ENCODE results near the gene NCCRP1.
A peak's percentile ranks its signal among the peaks of the same experiment; 100 is the strongest.

The NCCRP1 gene

DNA sequence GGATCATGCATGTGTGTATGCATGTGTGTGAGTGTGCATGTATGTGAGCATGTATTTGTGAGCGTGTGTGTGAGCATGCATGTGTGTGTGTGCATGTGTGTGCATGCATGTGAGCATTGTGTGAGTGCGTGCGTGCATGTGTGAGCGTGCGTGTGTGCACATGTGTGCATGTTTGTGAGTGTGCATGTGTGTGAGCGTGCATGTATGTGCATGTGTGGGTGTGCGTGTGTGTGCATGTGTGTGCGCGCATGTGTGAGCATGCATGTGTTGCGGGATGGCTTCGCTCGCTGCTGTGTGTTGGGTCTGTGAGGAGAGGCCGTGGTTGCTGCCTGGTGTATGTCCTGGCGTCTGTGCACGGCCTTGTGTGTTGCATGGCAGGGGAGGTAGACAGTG, 38.8 kb upstream of the NCCRP1 start:
- no peak for ATAC-seq (replicated peaks)
- Mint-ChIP-seq H3K27me3 (no peaks in the 10 kb centered on the region), H3K36me3 (ENCODE audit: insufficient read depth) (peaks cover 6% of the 10 kb centered on the region), H3K9me3 (no peaks in the 10 kb centered on the region), H3K4me3 (no peak overlapping the region), H3K27ac (peak overlapping the region in 1 of 2 donors; percentile 68), H3K4me1 (ENCODE audit: low read depth in 2 of 2) (peaks cover 34 to 41% of the 10 kb centered on the region in 2 donors)
- no peak for DNase-seq

DNA sequence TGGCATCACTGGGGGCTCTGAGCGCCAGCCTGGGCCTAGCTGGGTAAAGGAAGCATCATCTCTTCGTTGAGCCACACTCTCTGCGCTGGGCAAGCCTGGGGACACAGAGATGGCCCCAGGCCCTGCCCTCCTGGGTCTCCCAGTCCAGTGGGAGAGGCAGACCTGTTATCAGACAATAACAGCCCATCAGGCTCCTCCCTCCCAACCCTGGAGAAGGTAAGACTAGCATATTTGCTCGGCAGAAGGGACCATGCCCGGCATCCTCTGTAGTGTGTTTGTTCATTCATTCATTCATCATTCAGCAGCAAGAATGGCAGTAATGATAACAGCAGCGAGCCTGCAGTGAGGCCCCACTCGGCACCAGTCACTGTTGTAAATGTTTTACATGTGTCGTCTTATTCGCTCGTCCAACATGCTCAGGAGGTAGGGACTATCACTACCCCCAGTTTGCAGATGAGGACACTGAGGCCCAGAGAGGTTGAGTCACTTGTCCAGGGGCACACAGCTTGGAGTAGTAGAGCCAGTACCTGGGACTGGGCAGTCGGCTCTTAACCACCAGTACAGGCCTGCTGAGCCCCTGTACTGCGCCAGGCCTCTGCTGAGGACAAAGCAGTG, 38.0 kb upstream of the NCCRP1 start:
- Mint-ChIP-seq H3K4me3 (no peak overlapping the region), H3K9me3 (no peaks in the 10 kb centered on the region), H3K27me3 (no peaks in the 10 kb centered on the region), H3K4me1 (ENCODE audit: low read depth in 2 of 2) (peaks cover 34 to 41% of the 10 kb centered on the region in 2 donors), H3K36me3 (ENCODE audit: insufficient read depth) (peaks cover 6% of the 10 kb centered on the region), H3K27ac (peak overlapping the region in 1 of 2 donors; percentile 42)
- no peak for DNase-seq
- ATAC-seq (replicated peaks): no peak

DNA sequence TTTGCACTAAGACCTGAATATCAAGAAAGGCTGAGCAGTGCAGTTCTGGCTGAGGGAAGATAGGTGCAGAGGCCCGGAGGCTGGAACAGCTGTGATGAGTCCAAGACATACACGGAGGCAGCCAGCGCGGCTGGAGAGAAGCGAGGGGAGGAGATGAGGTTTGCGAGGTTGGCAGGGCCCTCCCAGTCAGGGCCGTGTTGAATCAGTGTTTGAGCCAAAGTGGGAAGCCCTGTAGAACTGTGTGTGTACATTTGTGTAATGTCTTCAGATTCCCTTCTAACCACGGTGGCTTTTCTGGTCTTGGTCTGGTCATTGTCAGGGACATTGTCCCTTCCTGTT, 36.3 kb upstream of the NCCRP1 start:
- peaks cover 28 to 34% of the 10 kb centered on the region in 2 donors for H3K4me1 Mint-ChIP-seq (ENCODE audit: low read depth in 2 of 2)
- peaks cover 9% of the 10 kb centered on the region for H3K36me3 Mint-ChIP-seq (ENCODE audit: insufficient read depth)
- H3K9me3 Mint-ChIP-seq: no peaks in the 10 kb centered on the region
- no peaks in the 10 kb centered on the region for H3K27me3 Mint-ChIP-seq
- no peak overlapping the region for H3K4me3 Mint-ChIP-seq
- peak overlapping the region; percentile 26 to 42 for H3K27ac Mint-ChIP-seq
- no peak for DNase-seq
- ATAC-seq (replicated peaks): no peak

DNA sequence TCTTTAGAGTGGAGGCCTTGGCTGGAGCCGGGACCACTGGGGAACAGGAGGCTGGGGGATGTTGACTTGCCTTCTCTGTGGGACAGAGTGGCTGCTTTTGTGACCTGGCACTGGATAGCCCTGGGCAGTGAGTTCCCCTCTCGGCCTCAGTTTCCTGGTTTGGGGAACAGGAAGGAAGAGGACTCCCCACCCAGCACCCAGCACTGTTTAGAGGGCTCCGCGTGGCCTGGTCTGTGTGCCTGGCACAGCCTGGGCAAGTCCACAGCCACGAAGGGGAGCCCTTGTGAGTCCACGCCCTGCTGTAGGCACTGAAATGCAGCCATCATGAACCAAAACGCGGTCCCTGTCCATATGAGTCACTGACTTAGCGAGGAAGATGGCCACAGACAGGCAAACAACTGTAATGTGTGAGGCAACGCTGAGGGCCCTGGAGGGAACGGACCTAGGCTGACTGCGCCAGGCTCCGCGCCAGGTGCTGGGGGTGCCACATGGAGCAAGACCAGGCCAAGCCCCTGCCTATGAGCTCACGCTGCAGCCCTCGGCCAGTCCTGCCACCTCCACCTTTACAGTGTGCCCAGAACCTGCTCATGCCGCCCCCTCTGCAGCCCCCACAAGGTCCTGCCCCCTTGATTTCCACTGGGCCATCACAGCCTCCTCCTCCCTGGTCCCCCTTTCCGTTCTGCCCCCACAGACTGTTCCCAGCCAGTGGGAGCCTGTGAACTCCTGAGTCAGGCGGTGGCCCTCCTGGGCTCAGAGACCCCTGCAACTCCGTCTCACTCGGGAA, 35.7 kb upstream of the NCCRP1 start:
- no peak for DNase-seq
- Mint-ChIP-seq H3K36me3 (ENCODE audit: insufficient read depth) (peaks cover 9% of the 10 kb centered on the region), H3K9me3 (no peaks in the 10 kb centered on the region), H3K27me3 (no peaks in the 10 kb centered on the region), H3K27ac (peak overlapping the region; percentile 26 to 42), H3K4me1 (ENCODE audit: low read depth in 2 of 2) (peaks cover 23 to 31% of the 10 kb centered on the region in 2 donors), H3K4me3 (no peak overlapping the region)
- ATAC-seq (replicated peaks): no peak

DNA sequence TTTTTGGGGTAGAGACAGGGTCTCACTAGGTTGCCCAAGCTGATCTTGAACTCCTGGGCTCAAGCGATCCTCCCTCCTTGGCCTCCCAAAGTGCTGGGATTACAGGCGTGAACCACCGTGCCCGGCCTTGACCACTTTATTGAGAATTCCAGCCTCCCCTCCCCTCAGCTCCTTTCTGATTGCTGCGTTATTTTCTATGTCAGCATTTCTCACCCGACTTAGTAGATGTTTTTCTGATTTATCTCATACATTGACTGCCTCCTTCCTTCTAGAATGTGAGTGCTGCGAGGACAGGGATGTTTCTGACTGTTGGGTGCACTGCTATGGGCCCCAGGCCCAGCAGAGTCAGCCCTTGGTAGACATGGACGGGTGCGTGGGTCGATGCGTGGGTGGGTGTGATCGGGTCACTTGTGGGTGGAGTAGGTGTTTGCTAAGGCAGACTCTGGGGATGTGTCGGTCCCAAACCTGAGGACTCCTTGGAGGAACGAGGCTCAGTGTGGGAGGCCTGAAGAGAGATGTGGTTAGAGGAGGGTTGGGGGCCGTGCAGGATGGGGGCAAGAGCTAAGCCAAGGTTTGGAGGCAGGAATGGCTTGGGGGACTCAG, 34.2 kb upstream of the NCCRP1 start:
- Mint-ChIP-seq H3K27me3 (no peaks in the 10 kb centered on the region), H3K27ac (peak overlapping the region; percentile 57 to 58), H3K4me1 (ENCODE audit: low read depth in 2 of 2) (peaks cover 15 to 29% of the 10 kb centered on the region in 2 donors), H3K9me3 (no peaks in the 10 kb centered on the region), H3K36me3 (ENCODE audit: insufficient read depth) (peaks cover 9% of the 10 kb centered on the region), H3K4me3 (no peak overlapping the region)
- DNase-seq (no peak), ATAC-seq (replicated peaks) (no peak)

DNA sequence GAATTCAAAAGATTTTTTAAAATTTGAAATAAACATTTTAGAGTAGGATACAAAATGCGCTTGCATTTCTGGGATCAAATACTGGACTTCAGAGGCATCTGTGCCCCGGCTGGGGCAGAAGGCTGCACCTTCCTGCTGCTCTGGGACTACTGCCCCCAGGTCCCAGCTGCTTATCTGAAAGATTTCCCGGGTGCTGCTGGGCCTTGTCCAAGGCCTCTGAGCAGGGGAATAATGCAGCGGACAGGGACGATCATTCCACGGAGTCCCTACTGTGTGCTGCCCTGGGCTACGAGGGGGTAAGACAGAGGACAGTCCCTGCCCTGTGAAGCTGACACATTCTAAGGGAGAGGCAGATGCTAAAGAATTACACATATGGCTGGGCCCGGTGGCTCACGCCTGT, 33.1 kb upstream of the NCCRP1 start:
- ATAC-seq (replicated peaks): no peak
- Mint-ChIP-seq H3K27ac (no peak overlapping the region), H3K36me3 (ENCODE audit: insufficient read depth) (peaks cover 7% of the 10 kb centered on the region)

DNA sequence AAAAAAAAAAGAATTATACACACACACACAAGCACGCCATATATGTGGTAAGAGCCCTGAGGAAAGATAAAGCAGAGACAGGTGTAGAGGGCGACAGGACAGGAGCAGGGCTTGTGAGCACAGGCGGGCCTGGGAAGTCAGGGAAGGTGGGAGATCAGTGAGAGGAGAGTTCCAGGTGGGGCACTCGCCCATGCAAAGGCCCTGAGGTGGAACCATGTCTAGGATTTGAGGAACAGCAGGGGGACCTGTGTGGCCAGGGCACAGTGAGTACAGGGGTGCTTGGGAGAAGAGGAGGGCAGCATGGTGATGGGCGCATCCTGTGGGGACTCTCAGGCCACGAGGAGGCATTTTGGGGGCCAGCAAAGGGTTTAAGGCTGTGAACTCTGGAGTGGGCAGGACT, 32.5 kb upstream of the NCCRP1 start:
- ATAC-seq (replicated peaks) (no peak), DNase-seq (no peak)
- Mint-ChIP-seq H3K27ac (no peak overlapping the region), H3K4me1 (ENCODE audit: low read depth in 2 of 2) (peaks cover 14 to 17% of the 10 kb centered on the region in 2 donors), H3K9me3 (no peaks in the 10 kb centered on the region), H3K4me3 (no peak overlapping the region), H3K27me3 (no peaks in the 10 kb centered on the region), H3K36me3 (ENCODE audit: insufficient read depth) (peaks cover 9% of the 10 kb centered on the region)

More for the DNA sequence above, 33.1 kb upstream of the NCCRP1 start:
- no peak for DNase-seq
- Mint-ChIP-seq H3K27me3 (no peaks in the 10 kb centered on the region), H3K4me1 (ENCODE audit: low read depth in 2 of 2) (peaks cover 13 to 21% of the 10 kb centered on the region in 2 donors), H3K9me3 (no peaks in the 10 kb centered on the region), H3K4me3 (no peak overlapping the region)

DNA sequence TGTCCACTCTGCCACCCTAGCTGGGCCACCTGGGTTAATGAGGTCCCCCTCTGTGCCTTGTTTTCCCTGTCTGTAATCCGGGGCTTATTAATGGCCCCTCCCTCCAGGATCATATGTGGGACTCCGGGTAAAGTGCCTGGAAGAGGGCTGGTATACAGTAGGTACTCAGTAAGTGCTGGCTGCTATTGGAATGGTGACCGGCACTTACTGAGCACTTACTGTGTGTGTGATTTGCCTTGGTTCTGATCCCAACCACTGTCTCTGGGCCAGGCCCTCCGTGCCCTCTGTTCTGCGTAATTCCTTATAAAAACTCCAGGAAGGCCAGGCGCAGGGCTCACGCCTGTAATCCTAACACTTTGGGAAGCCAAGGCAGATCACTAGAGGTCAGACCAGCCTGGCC, 30.9 kb upstream of the NCCRP1 start:
- Mint-ChIP-seq H3K9me3 (no peaks in the 10 kb centered on the region), H3K4me3 (no peak overlapping the region), H3K36me3 (ENCODE audit: insufficient read depth) (peaks cover 6% of the 10 kb centered on the region), H3K27ac (no peak overlapping the region), H3K4me1 (ENCODE audit: low read depth in 2 of 2) (peaks cover 8% of the 10 kb centered on the region in 2 donors), H3K27me3 (no peaks in the 10 kb centered on the region)
- ATAC-seq (replicated peaks) (no peak), DNase-seq (no peak)

DNA sequence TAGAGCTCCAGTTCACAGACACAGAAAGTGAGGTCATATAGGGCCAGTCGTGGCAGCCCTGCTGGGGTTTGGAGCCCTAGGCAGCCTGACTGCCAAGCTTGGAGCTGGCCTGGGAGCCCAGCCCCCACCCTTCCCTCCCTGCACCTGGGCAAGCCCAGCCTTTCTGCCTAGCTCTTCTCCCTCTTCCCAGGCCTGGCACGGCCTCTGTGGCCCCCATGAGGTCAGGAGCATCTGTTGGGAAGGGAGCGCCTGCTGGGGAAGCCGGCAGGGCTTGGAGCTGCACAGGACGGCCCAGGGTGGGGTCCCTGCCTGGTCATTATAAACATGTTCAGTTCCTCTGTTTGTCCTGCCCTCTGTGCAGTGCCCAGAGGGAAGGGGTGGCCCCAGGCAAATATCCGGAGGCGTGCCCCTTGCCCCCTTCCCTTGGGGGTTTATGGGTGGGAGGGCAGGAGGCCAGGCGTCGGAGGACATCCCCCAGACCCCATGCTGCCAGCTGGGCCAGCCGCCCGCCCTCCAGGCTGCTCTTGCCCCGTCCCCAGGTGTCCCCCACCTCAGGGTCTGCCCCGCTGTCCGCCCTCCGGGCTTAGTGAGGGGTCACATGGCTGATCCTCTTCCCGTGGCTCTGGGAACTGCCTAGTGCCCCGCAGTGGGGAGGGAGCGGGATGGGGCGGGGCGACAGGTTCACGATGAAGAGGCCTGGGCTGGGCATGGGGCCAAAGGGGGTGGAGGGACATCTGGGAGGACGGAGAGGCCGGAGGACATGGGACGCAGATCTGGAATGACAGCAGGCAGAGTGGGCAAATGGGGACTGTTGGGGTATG, 30.0 kb upstream of the NCCRP1 start:
- Mint-ChIP-seq H3K4me3 (no peak overlapping the region), H3K9me3 (no peaks in the 10 kb centered on the region), H3K27me3 (no peaks in the 10 kb centered on the region), H3K36me3 (ENCODE audit: insufficient read depth) (peaks cover 6% of the 10 kb centered on the region), H3K4me1 (ENCODE audit: low read depth in 2 of 2) (peaks cover 8% of the 10 kb centered on the region in 2 donors), H3K27ac (peak overlapping the region in 1 of 2 donors; percentile 46)
- no peak for DNase-seq
- no peak for ATAC-seq (replicated peaks)

DNA sequence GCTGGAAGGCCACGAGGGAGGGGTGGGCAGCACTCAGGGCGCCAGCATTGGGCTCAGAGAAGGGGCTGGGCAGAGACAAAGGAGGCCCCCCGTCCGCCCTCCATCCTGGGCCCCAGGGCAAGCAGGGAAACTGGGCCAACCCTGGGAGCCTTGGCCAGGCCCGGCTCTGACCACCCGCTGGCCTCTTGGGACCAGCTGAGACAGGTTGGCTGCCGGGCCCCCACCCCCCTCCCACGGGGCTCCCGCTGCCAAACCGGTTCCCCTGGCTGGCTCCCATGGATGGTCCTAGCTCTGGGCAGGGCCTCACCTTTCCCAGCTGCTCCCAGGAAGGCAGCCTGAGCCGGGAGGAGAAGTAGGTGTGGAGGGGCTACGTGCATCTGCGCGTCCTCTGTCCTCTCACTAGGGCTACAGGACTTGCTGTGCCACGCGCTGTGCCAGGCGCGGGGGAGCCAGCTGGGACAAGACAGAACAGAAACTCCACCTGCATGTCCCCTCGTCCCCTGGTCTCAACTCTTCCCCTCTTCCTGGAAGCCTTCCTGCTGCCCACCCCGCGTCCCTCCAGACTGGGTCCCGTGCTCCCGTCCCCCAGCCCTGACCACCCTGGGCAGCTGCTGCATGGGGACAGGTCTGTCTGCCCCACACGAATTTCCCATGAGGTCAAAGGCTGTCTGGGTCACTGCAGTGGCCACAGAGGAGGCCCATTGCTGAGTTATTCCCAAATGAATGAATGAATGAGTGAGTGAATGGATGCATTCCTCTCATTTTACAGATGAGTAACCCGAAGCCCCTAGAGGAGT, 29.1 kb upstream of the NCCRP1 start:
- Mint-ChIP-seq H3K36me3 (ENCODE audit: insufficient read depth) (peaks cover 6% of the 10 kb centered on the region), H3K27me3 (no peaks in the 10 kb centered on the region), H3K4me3 (no peak overlapping the region), H3K27ac (peak overlapping the region; percentile 46 to 67), H3K4me1 (ENCODE audit: low read depth in 2 of 2) (peaks cover 5 to 6% of the 10 kb centered on the region in 2 donors), H3K9me3 (no peaks in the 10 kb centered on the region)
- no peak for DNase-seq
- ATAC-seq (replicated peaks): no peak

DNA sequence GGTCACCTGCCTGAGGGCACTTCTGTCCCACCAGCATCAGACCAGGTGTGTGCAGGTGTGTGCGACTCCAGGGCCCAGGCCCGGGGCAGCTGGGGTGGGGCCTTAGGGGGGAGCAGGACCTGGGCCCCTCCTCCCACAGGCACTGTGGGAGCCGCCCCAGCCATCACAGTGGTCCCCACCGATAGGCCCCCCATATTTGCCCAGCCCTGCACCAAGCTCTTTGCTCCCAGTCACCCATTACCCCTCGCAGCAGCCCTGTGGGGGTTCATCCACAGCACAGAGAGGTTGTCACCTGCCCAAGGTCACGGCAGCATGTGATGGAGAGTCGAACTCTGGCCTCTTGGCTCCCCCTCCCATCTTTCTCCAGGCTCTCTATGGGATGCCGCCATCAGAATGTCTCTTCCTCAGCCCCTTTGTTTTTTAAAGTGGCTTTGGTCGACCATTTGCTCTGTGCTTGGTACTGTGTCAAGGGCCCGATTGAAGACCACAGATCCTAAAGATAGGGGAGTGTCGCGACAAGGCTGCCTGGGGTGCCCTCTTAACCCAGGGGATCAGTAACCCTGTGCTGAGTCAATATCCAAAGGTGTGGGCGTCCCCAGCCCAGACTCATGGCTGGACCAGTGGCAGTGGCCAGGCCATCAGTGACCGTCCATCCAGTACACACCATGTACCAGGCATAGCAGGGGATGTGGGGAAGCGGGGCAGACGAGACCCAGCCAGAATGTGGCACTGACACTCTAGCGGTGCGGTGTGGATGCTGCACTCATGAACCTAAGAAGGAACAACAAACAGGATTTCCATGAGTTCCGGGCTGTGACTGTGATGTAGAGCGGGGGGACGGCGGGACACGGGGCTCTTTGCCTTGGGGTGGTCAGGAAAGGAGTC, 28.3 kb upstream of the NCCRP1 start:
- no peak for ATAC-seq (replicated peaks)
- H3K27ac Mint-ChIP-seq: peak overlapping the region; percentile 59 to 67
- H3K4me3 Mint-ChIP-seq: no peak overlapping the region
- peaks cover 6% of the 10 kb centered on the region for H3K36me3 Mint-ChIP-seq (ENCODE audit: insufficient read depth)
- peaks cover 2 to 3% of the 10 kb centered on the region in 2 donors for H3K4me1 Mint-ChIP-seq (ENCODE audit: low read depth in 2 of 2)
- H3K9me3 Mint-ChIP-seq: no peaks in the 10 kb centered on the region
- H3K27me3 Mint-ChIP-seq: no peaks in the 10 kb centered on the region
- no peak for DNase-seq

DNA sequence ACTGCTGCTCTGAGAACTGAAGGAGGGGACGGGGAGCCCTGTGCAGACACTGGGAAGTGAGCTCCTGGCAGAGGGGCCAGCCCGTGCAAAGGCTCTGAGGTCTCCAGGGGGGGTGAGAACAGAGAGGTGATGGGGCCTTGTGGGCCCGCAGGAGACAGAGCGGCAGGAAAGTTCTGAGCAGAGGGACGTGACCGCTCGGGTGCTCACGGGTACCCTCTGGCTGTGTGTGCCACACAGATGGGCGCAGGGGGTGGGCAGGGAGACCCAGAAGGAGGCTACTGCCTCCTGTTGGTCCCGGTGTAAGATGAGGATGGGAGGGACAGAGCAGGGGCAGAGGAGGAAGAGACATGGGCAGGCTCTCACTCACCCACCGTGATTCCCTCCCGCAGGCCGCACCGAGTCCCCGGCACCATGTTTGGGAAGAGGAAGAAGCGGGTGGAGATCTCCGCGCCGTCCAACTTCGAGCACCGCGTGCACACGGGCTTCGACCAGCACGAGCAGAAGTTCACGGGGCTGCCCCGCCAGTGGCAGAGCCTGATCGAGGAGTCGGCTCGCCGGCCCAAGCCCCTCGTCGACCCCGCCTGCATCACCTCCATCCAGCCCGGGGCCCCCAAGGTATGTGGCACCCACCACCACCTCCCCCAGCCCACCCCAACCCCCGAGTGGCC, 27.5 kb upstream of the NCCRP1 start:
- Mint-ChIP-seq H3K27ac (peak overlapping the region in 1 of 2 donors; percentile 59), H3K4me3 (no peak overlapping the region), H3K27me3 (no peaks in the 10 kb centered on the region), H3K36me3 (ENCODE audit: insufficient read depth) (peaks cover 3% of the 10 kb centered on the region), H3K4me1 (ENCODE audit: low read depth in 2 of 2) (peaks cover under 1 to 3% of the 10 kb centered on the region in 2 donors), H3K9me3 (no peaks in the 10 kb centered on the region)
- no peak for DNase-seq
- ATAC-seq (replicated peaks): no peak

Measured in effector memory CD8-positive, alpha-beta T cell (primary cell).